Liver (tissue), 9 donors: ENCODE results near the gene TMPRSS12. TPM values are rescaled to one million over a fixed set of nuclear protein-coding genes. Genes with fewer than 3 reads are reported as not detected.

ENCODE experiments used
- DNase-seq: peaks from one replicate; pipeline ENCODE4 v3.0.0-alpha.2; 2017; ENCODE audit warnings: low spot score
- H3K27ac ChIP-seq, 2 donors: one replicate each; pipeline ENCODE4 v1.7.0; 2013; ENCODE audit warnings: inconsistent platforms in 2 of 2, low read length in 2 of 2, control low read depth in 1 of 2, low read depth in 1 of 2, mild to moderate bottlenecking in 1 of 2
- H3K27me3 ChIP-seq, 4 donors: one replicate each; pipeline versions ENCODE4 v1.6.1 to v1.7.0; 2013; ENCODE audit warnings: low read length in 3 of 4, inconsistent platforms in 1 of 4, mild to moderate bottlenecking in 1 of 4, moderate library complexity in 1 of 4; ENCODE audit not compliant: control insufficient read depth in 4 of 4, insufficient read depth in 4 of 4
- H3K36me3 ChIP-seq, 4 donors: one replicate each; pipeline versions ENCODE4 v1.6.1 to v1.7.0; 2013; ENCODE audit warnings: low read length in 3 of 4, mild to moderate bottlenecking in 3 of 4, low read depth in 1 of 4, moderate library complexity in 1 of 4; ENCODE audit not compliant: control insufficient read depth in 4 of 4, insufficient read depth in 3 of 4
- H3K4me1 ChIP-seq, 4 donors: one replicate each; pipeline versions ENCODE4 v1.6.1 to v1.7.0; 2013; ENCODE audit warnings: low read length in 3 of 4, mild to moderate bottlenecking in 3 of 4, moderate library complexity in 1 of 4; ENCODE audit not compliant: control insufficient read depth in 4 of 4, insufficient read depth in 4 of 4
- H3K4me3 ChIP-seq, 3 donors: one replicate each; pipeline versions ENCODE4 v1.6.1 to v1.7.0; 2013; ENCODE audit warnings: low read length in 3 of 3, control low read depth in 1 of 3, low read depth in 1 of 3, mild to moderate bottlenecking in 1 of 3
- H3K9ac ChIP-seq, 2 donors: one replicate each; pipeline ENCODE4 v1.7.0; 2013; ENCODE audit warnings: low read length in 2 of 2, mild to moderate bottlenecking in 2 of 2, moderate library complexity in 2 of 2, control low read depth in 1 of 2, low read depth in 1 of 2
- H3K9me3 ChIP-seq, 4 donors: one replicate each; pipeline versions ENCODE4 v1.6.1 to v1.7.0; 2013; ENCODE audit warnings: low read length in 3 of 4; ENCODE audit not compliant: control insufficient read depth in 4 of 4
- EGR1 ChIP-seq, 2 donors: IDR thresholded peaks; 2 replicates each; pipeline ENCODE4 v1.6.1; 2016 to 2018; ENCODE audit warnings: antibody characterized with exemption in 2 of 2, low read depth in 2 of 2
- FOXA1 ChIP-seq: IDR thresholded peaks from 2 replicates; pipeline ENCODE4 v1.6.1; 2016; ENCODE audit warnings: antibody characterized with exemption
- FOXA2 ChIP-seq: IDR thresholded peaks from 2 replicates; pipeline ENCODE4 v1.6.1; 2016; ENCODE audit warnings: antibody characterized with exemption
- GABPA ChIP-seq, 2 donors: IDR thresholded peaks in 1 of 2; conservative IDR thresholded peaks in 1 of 2; 2 replicates each; pipeline ENCODE4 v1.6.1; 2016; ENCODE audit warnings: antibody characterized with exemption in 2 of 2, mild to moderate bottlenecking in 1 of 2, moderate library complexity in 1 of 2
- HNF4A ChIP-seq, 2 donors: conservative IDR thresholded peaks; 2 replicates each; pipeline ENCODE4 v1.6.1; 2016; ENCODE audit warnings: antibody characterized with exemption in 2 of 2, mild to moderate bottlenecking in 2 of 2
- HNF4G ChIP-seq: IDR thresholded peaks from 2 replicates; pipeline ENCODE4 v1.6.1; 2016; ENCODE audit warnings: antibody characterized with exemption
- JUND ChIP-seq, 2 donors: IDR thresholded peaks; 2 replicates each; pipeline ENCODE4 v1.6.1; 2016; ENCODE audit warnings: antibody characterized with exemption in 2 of 2
- NR2F2 ChIP-seq: IDR thresholded peaks from 2 replicates; pipeline ENCODE4 v1.6.1; 2016; ENCODE audit warnings: antibody characterized with exemption
- RAD21 ChIP-seq, 2 donors: IDR thresholded peaks; 2 replicates each; pipeline ENCODE4 v1.6.1; 2016; ENCODE audit warnings: antibody characterized with exemption in 2 of 2, mild to moderate bottlenecking in 2 of 2
- RXRA ChIP-seq, 2 donors: IDR thresholded peaks; 2 replicates each; pipeline ENCODE4 v1.6.1; 2017 to 2018; ENCODE audit warnings: antibody characterized with exemption in 2 of 2, mild to moderate bottlenecking in 1 of 2
- SP1 ChIP-seq: IDR thresholded peaks from 2 replicates; pipeline ENCODE4 v1.6.1; 2018; ENCODE audit warnings: antibody characterized with exemption, mild to moderate bottlenecking
- TAF1 ChIP-seq: conservative IDR thresholded peaks from 2 replicates; pipeline ENCODE4 v1.6.1; 2016; ENCODE audit warnings: antibody characterized with exemption, mild to moderate bottlenecking
- YY1 ChIP-seq: IDR thresholded peaks from 2 replicates; pipeline ENCODE4 v1.6.1; 2016; ENCODE audit warnings: antibody characterized with exemption, mild to moderate bottlenecking
- WGBS: extraction: QIAGEN DNeasy Blood & Tissue Kit; methylation state at CpG from one replicate; pipeline ENCODE4 v1.1.7; 2013; 5-methylcytosine and 5-hydroxymethylcytosine counted together
- polyA plus RNA-seq, 2 donors: library from polyadenylated mRNA; stranded (reverse) in 1 of 2; unstranded in 1 of 2; fragments of 200-250 nt in 1 of 2; fragments of >200 nt in 1 of 2; fragmentation: Nextera tagmentation in 1 of 2; extraction: Ambion mirVana in 1 of 2; gene quantifications; one replicate each; pipeline versions ENCODE4 v1.2.1 to v1.2.3, GENCODE V29; 2013 to 2015
- total RNA-seq, 2 donors: library from RNA; depleted of rRNA; stranded (reverse); fragments of >200 nt; gene quantifications; one replicate each; pipeline ENCODE4 v1.2.3, GENCODE V29; 2014
- TF ChIP-seq, protein P1 (sequence below): IDR thresholded peaks from 2 replicates; pipeline ENCODE4 v1.6.1; 2016; ENCODE audit warnings: antibody characterized with exemption
- TF ChIP-seq, protein P2 (sequence below): IDR thresholded peaks from 2 replicates; pipeline ENCODE4 v1.6.1; 2016; ENCODE audit warnings: antibody characterized with exemption
- TF ChIP-seq, protein P3 (sequence below): fragments of 150-350 bp; IDR thresholded peaks from 2 replicates; pipeline ENCODE4 v1.5.1; 2017; ENCODE audit warnings: improper control_type of control experiment, low read depth, low read length; ENCODE audit not compliant: missing input control
- TF ChIP-seq, protein P4 (sequence below): IDR thresholded peaks from 2 replicates; pipeline ENCODE4 v1.6.1; 2016; ENCODE audit warnings: antibody characterized with exemption
- TF ChIP-seq, protein P5 (sequence below): IDR thresholded peaks from 2 replicates; pipeline ENCODE4 v1.6.1; 2016; ENCODE audit warnings: antibody characterized with exemption, mild to moderate bottlenecking
- donor health status: healthy.
- donor health status: healthy.
- donor health status: healthy.
- donor health status: healthy.
- donor health status: healthy.

TMPRSS12 gene
- total and polyA plus RNA-seq, 4 donors: not detected

DNA sequence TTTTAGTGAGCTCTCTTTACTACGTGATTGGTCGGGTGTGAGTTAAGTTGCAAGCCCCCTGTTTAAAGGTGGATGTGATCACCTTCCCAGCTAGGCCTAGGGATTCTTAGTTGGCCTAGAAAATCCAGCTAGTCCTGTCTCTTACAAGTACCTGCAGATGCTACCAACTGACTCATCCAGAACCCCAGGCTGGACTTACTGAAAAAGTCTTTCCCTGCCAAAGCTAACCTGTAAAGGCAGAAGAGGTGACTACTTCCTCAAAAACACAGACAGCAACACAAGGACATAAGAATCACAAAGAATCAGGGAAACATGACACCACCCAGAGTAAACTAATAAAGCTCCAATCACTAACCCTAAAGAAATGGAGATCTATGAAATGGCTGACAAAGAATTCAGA lies 70.5 kb downstream of the TMPRSS12 start (continued):
- TF ChIP-seq, protein P1, sequence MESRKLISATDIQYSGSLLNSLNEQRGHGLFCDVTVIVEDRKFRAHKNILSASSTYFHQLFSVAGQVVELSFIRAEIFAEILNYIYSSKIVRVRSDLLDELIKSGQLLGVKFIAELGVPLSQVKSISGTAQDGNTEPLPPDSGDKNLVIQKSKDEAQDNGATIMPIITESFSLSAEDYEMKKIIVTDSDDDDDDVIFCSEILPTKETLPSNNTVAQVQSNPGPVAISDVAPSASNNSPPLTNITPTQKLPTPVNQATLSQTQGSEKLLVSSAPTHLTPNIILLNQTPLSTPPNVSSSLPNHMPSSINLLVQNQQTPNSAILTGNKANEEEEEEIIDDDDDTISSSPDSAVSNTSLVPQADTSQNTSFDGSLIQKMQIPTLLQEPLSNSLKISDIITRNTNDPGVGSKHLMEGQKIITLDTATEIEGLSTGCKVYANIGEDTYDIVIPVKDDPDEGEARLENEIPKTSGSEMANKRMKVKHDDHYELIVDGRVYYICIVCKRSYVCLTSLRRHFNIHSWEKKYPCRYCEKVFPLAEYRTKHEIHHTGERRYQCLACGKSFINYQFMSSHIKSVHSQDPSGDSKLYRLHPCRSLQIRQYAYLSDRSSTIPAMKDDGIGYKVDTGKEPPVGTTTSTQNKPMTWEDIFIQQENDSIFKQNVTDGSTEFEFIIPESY: no peak
- TF ChIP-seq, protein P2, sequence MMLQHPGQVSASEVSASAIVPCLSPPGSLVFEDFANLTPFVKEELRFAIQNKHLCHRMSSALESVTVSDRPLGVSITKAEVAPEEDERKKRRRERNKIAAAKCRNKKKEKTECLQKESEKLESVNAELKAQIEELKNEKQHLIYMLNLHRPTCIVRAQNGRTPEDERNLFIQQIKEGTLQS: no peak
- TF ChIP-seq HNF4G (no peak), FOXA1 (no peak), NR2F2 (no peak), EGR1 (IDR thresholded peaks at IDR 0.05; ENCODE audit: low read depth in 2 of 2) (no peak), GABPA (IDR thresholded peaks at IDR 0.05 in 1 of 2, conservative IDR thresholded peaks at IDR 0.05 in 1 of 2) (no peak), SP1 (no peak)

DNA sequence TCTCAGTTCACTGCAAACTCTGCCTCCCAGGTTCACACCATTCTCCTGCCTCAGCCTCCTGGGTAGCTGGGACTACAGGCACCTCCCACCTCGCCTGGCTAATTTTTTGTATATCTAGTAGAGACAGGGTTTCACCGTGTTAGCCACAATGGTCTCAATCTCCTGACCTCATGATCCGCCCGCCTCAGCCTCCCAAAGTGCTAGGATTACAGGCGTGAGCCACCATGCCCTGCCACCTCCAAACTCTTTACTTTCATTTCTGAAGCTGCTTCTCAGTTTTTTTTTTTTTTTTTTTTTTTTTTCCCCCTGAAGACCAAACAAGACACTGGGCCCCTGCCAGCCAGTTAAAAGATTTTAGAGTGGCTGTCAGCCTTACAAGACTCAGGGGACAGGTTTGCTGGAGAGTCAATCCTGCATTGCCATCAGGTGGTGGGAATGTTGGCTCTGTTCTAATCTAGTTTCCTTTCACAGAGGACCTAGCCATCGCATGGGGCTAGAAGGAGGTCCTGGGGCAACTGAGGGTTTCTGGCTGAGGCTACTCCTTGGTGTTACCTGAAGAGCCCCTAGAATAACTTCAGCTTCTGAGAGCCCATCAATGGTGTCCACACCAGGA lies 72.3 kb downstream of the TMPRSS12 start:
- Histone ChIP-seq H3K9ac (no peak overlapping the region), H3K4me3 (peak overlapping the region in 1 of 3 donors; percentile 35), H3K9me3 (peaks cover 6 to 16% (median 9%) of the 10 kb centered on the region in 4 donors), H3K4me1 (no peaks in the 10 kb centered on the region), H3K36me3 (no peaks in the 10 kb centered on the region), H3K27me3 (no peaks in the 10 kb centered on the region), H3K27ac (no peak overlapping the region)
- no peak for TF ChIP-seq FOXA1
- TF ChIP-seq, protein P2: no peak
- TF ChIP-seq JUND (IDR thresholded peaks at IDR 0.05): no peak
- no peak for TF ChIP-seq EGR1 (IDR thresholded peaks at IDR 0.05; ENCODE audit: low read depth in 2 of 2)
- TF ChIP-seq, protein P1: no peak
- TF ChIP-seq YY1: no peak
- TF ChIP-seq, protein P3, sequence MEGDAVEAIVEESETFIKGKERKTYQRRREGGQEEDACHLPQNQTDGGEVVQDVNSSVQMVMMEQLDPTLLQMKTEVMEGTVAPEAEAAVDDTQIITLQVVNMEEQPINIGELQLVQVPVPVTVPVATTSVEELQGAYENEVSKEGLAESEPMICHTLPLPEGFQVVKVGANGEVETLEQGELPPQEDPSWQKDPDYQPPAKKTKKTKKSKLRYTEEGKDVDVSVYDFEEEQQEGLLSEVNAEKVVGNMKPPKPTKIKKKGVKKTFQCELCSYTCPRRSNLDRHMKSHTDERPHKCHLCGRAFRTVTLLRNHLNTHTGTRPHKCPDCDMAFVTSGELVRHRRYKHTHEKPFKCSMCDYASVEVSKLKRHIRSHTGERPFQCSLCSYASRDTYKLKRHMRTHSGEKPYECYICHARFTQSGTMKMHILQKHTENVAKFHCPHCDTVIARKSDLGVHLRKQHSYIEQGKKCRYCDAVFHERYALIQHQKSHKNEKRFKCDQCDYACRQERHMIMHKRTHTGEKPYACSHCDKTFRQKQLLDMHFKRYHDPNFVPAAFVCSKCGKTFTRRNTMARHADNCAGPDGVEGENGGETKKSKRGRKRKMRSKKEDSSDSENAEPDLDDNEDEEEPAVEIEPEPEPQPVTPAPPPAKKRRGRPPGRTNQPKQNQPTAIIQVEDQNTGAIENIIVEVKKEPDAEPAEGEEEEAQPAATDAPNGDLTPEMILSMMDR: no peak
- TF ChIP-seq GABPA (IDR thresholded peaks at IDR 0.05 in 1 of 2, conservative IDR thresholded peaks at IDR 0.05 in 1 of 2): no peak
- no peak for TF ChIP-seq HNF4G
- TF ChIP-seq SP1: no peak
- no peak for TF ChIP-seq RAD21 (IDR thresholded peaks at IDR 0.05)
- TF ChIP-seq TAF1: no peak
- TF ChIP-seq FOXA2: no peak
- no peak for TF ChIP-seq RXRA (IDR thresholded peaks at IDR 0.05)
- TF ChIP-seq NR2F2: no peak
- TF ChIP-seq, protein P4, sequence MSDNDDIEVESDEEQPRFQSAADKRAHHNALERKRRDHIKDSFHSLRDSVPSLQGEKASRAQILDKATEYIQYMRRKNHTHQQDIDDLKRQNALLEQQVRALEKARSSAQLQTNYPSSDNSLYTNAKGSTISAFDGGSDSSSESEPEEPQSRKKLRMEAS: no peak
- TF ChIP-seq, protein P5, sequence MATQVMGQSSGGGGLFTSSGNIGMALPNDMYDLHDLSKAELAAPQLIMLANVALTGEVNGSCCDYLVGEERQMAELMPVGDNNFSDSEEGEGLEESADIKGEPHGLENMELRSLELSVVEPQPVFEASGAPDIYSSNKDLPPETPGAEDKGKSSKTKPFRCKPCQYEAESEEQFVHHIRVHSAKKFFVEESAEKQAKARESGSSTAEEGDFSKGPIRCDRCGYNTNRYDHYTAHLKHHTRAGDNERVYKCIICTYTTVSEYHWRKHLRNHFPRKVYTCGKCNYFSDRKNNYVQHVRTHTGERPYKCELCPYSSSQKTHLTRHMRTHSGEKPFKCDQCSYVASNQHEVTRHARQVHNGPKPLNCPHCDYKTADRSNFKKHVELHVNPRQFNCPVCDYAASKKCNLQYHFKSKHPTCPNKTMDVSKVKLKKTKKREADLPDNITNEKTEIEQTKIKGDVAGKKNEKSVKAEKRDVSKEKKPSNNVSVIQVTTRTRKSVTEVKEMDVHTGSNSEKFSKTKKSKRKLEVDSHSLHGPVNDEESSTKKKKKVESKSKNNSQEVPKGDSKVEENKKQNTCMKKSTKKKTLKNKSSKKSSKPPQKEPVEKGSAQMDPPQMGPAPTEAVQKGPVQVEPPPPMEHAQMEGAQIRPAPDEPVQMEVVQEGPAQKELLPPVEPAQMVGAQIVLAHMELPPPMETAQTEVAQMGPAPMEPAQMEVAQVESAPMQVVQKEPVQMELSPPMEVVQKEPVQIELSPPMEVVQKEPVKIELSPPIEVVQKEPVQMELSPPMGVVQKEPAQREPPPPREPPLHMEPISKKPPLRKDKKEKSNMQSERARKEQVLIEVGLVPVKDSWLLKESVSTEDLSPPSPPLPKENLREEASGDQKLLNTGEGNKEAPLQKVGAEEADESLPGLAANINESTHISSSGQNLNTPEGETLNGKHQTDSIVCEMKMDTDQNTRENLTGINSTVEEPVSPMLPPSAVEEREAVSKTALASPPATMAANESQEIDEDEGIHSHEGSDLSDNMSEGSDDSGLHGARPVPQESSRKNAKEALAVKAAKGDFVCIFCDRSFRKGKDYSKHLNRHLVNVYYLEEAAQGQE: no peak
- TF ChIP-seq HNF4A (conservative IDR thresholded peaks at IDR 0.05): no peak
- DNase-seq: no peak
- WGBS: 92% methylated on average over 6 of the region's 6 CpGs
